Activated CD4-positive, alpha-beta T cell treated with anti-CD3 and anti-CD28 coated beads, Interleukin-2, amount 10 ng/mL, durations not matched to agents 7 days and 5 days (primary cell): Measurements from ENCODE around the gene STIMATE. TPM values are rescaled to one million over a fixed set of nuclear protein-coding genes. Genes with fewer than 3 reads are reported as not detected.
A peak's percentile ranks its signal among the peaks of the same experiment; 100 is the strongest.

Experiments
- CTCF ChIA-PET: fragments of 350-600 bp; sonication (Branson Sonifier 250); formaldehyde crosslinking; loops from one replicate; lab custom pipeline; 2021; ENCODE audit warnings: antibody characterized with exemption; lab: Charles Lee
- POLR2A ChIA-PET: fragments of 350-600 bp; sonication (Branson Sonifier 250); formaldehyde crosslinking; loops from one replicate; lab custom pipeline; 2021; ENCODE audit warnings: antibody characterized with exemption; lab: Charles Lee
- DNase-seq: peaks from one replicate; pipeline ENCODE4 v3.0.0-alpha.2; 2020
- H3K27ac Mint-ChIP-seq: one replicate; pipeline ENCODE4 v1.8.0; 2021; ENCODE audit warnings: mild to moderate bottlenecking, moderate library complexity, mixed read lengths
- H3K27me3 Mint-ChIP-seq: one replicate; pipeline ENCODE4 v1.8.0; 2021; ENCODE audit warnings: mixed read lengths
- H3K36me3 Mint-ChIP-seq: one replicate; pipeline ENCODE4 v1.8.0; 2021; ENCODE audit warnings: low read depth, mixed read lengths
- H3K4me1 Mint-ChIP-seq: one replicate; pipeline ENCODE4 v1.8.0; 2021; ENCODE audit warnings: mixed read lengths
- H3K4me3 Mint-ChIP-seq: one replicate; pipeline ENCODE4 v1.8.0; 2021; ENCODE audit warnings: mild to moderate bottlenecking, moderate library complexity, mixed read lengths
- H3K9me3 Mint-ChIP-seq: one replicate; pipeline ENCODE4 v1.8.0; 2021; ENCODE audit warnings: mixed read lengths
- total RNA-seq, 2 experiments: library from RNA; stranded (reverse); gene quantifications; one replicate each; pipeline ENCODE4 v1.2.3, GENCODE V29; 2021

The STIMATE gene
- total RNA-seq, 2 experiments from 2014 or later, result 30.1 to 35.0 TPM

GRCh38 chr3:52877085-52877484, 20.3 kb downstream of the STIMATE start:
- ChIA-PET POLR2A (no interaction called here), CTCF (no interaction called here)
- H3K27ac Mint-ChIP-seq, result no peak overlapping the region
- peaks cover 38% of the 10 kb centered on the region for H3K4me1 Mint-ChIP-seq
- no peak for DNase-seq
- no peaks in the 10 kb centered on the region for H3K9me3 Mint-ChIP-seq
- no peak overlapping the region for H3K4me3 Mint-ChIP-seq
- peaks cover 10% of the 10 kb centered on the region for H3K36me3 Mint-ChIP-seq
- H3K27me3 Mint-ChIP-seq, result no peaks in the 10 kb centered on the region

GRCh38 chr3:52874864-52875587, 22.3 kb downstream of the STIMATE start:
- H3K27ac Mint-ChIP-seq, result no peak overlapping the region
- no peak for DNase-seq

GRCh38 chr3:52874160-52874701, 23.1 kb downstream of the STIMATE start:
- H3K9me3 Mint-ChIP-seq, result no peaks in the 10 kb centered on the region
- DNase-seq, result no peak
- peaks cover 39% of the 10 kb centered on the region for H3K4me1 Mint-ChIP-seq
- CTCF ChIA-PET, result interaction anchor here (0.8 to 0.9 kb wide), 2 partner anchors 14 to 23 kb away, joined by 3 read pairs; no protein-coding TSS in a partner anchor
- POLR2A ChIA-PET, result no interaction called here
- H3K4me3 Mint-ChIP-seq, result no peak overlapping the region
- no peaks in the 10 kb centered on the region for H3K27me3 Mint-ChIP-seq
- H3K27ac Mint-ChIP-seq, result no peak overlapping the region
- H3K36me3 Mint-ChIP-seq, result peaks cover 10% of the 10 kb centered on the region

More at GRCh38 chr3:52874864-52875587, 22.3 kb downstream of the STIMATE start:
- H3K27me3 Mint-ChIP-seq, result no peaks in the 10 kb centered on the region
- POLR2A ChIA-PET, result no interaction called here
- H3K4me3 Mint-ChIP-seq, result peak overlapping the region; percentile 25
- CTCF ChIA-PET, result interaction anchor here (0.8 kb wide), 1 partner anchor 24 kb away, joined by 3 read pairs; no protein-coding TSS in a partner anchor
- peaks cover 39% of the 10 kb centered on the region for H3K4me1 Mint-ChIP-seq
- no peaks in the 10 kb centered on the region for H3K9me3 Mint-ChIP-seq
- peaks cover 10% of the 10 kb centered on the region for H3K36me3 Mint-ChIP-seq

- POLR2A ChIA-PET, result no interaction called here
- CTCF ChIA-PET, result interaction anchor here (0.9 kb wide), 1 partner anchor 14 kb away, joined by 3 read pairs; no protein-coding TSS in a partner anchor
These were observed 23.8 kb downstream of the STIMATE start for GRCh38 chr3:52873433-52874159.

GRCh38 chr3:52872245-52872644, 25.1 kb downstream of the STIMATE start:
- H3K27ac Mint-ChIP-seq, result no peak overlapping the region
- DNase-seq, result no peak
- H3K27me3 Mint-ChIP-seq, result no peaks in the 10 kb centered on the region
- H3K4me1 Mint-ChIP-seq, result peaks cover 39% of the 10 kb centered on the region
- ChIA-PET POLR2A (no interaction called here), CTCF (interaction anchor here (0.7 to 1.3 kb wide), 2 partner anchors 22 to 24 kb away, joined by 3 read pairs; no protein-coding TSS in a partner anchor)
- no peak overlapping the region for H3K4me3 Mint-ChIP-seq
- no peaks in the 10 kb centered on the region for H3K36me3 Mint-ChIP-seq
- H3K9me3 Mint-ChIP-seq, result no peaks in the 10 kb centered on the region

More at GRCh38 chr3:52873433-52874159, 23.8 kb downstream of the STIMATE start:
- no peak for DNase-seq
- Mint-ChIP-seq H3K9me3 (no peaks in the 10 kb centered on the region), H3K27ac (no peak overlapping the region), H3K4me1 (peaks cover 39% of the 10 kb centered on the region), H3K36me3 (peaks cover 3% of the 10 kb centered on the region), H3K27me3 (no peaks in the 10 kb centered on the region), H3K4me3 (no peak overlapping the region)

GRCh38 chr3:52871761-52872160, 25.6 kb downstream of the STIMATE start:
- H3K27me3 Mint-ChIP-seq, result no peaks in the 10 kb centered on the region
- POLR2A ChIA-PET, result no interaction called here
- DNase-seq, result no peak

GRCh38 chr3:52870471-52870870, 26.9 kb downstream of the STIMATE start:
- H3K27ac Mint-ChIP-seq, result no peak overlapping the region
- H3K4me3 Mint-ChIP-seq, result no peak overlapping the region
- peaks cover 29% of the 10 kb centered on the region for H3K4me1 Mint-ChIP-seq
- POLR2A ChIA-PET, result no interaction called here
- H3K9me3 Mint-ChIP-seq, result peaks cover 9% of the 10 kb centered on the region
- H3K36me3 Mint-ChIP-seq, result peaks cover 13% of the 10 kb centered on the region
- no peaks in the 10 kb centered on the region for H3K27me3 Mint-ChIP-seq
- CTCF ChIA-PET, result interaction anchor here (0.6 kb wide), 1 partner anchor 10 kb away, joined by 3 read pairs; no protein-coding TSS in a partner anchor
- DNase-seq, result no peak

More at GRCh38 chr3:52871761-52872160, 25.6 kb downstream of the STIMATE start:
- no peak overlapping the region for H3K4me3 Mint-ChIP-seq
- H3K27ac Mint-ChIP-seq, result no peak overlapping the region
- H3K4me1 Mint-ChIP-seq, result peaks cover 39% of the 10 kb centered on the region
- H3K9me3 Mint-ChIP-seq, result no peaks in the 10 kb centered on the region
- CTCF ChIA-PET, result interaction anchor here (1.3 kb wide), 1 partner anchor 22 kb away, joined by 3 read pairs; no protein-coding TSS in a partner anchor
- H3K36me3 Mint-ChIP-seq, result no peaks in the 10 kb centered on the region

- ChIA-PET POLR2A (no interaction called here), CTCF (no interaction called here)
- Mint-ChIP-seq H3K9me3 (peaks cover 18% of the 10 kb centered on the region), H3K27me3 (no peaks in the 10 kb centered on the region), H3K36me3 (peaks cover 38% of the 10 kb centered on the region), H3K4me1 (peaks cover 1% of the 10 kb centered on the region), H3K4me3 (no peak overlapping the region), H3K27ac (no peak overlapping the region)
- no peak for DNase-seq
These were observed 30.9 kb downstream of the STIMATE start for GRCh38 chr3:52866427-52866826.

GRCh38 chr3:52865994-52866393, 31.4 kb downstream of the STIMATE start:
- Mint-ChIP-seq H3K9me3 (peaks cover 18% of the 10 kb centered on the region), H3K27ac (no peak overlapping the region), H3K4me1 (no peaks in the 10 kb centered on the region), H3K4me3 (no peak overlapping the region), H3K36me3 (peaks cover 38% of the 10 kb centered on the region), H3K27me3 (no peaks in the 10 kb centered on the region)
- POLR2A ChIA-PET, result no interaction called here
- CTCF ChIA-PET, result no interaction called here
- no peak for DNase-seq

GRCh38 chr3:52860424-52860768, 37.0 kb downstream of the STIMATE start:
- Mint-ChIP-seq H3K4me3 (no peak overlapping the region), H3K27me3 (no peaks in the 10 kb centered on the region), H3K27ac (no peak overlapping the region), H3K9me3 (peaks cover 9% of the 10 kb centered on the region), H3K36me3 (peaks cover 27% of the 10 kb centered on the region), H3K4me1 (no peaks in the 10 kb centered on the region)
- POLR2A ChIA-PET, result no interaction called here
- no peak for DNase-seq
- CTCF ChIA-PET, result interaction anchor here (0.7 to 1.2 kb wide), 2 partner anchors 10 to 14 kb away, joined by 3 read pairs; no protein-coding TSS in a partner anchor

- no peak overlapping the region for H3K27ac Mint-ChIP-seq
- POLR2A ChIA-PET, result no interaction called here
These were observed 37.5 kb downstream of the STIMATE start for GRCh38 chr3:52859686-52860423.

GRCh38 chr3:52857864-52858263, 39.5 kb downstream of the STIMATE start:
- Mint-ChIP-seq H3K27ac (no peak overlapping the region), H3K27me3 (no peaks in the 10 kb centered on the region), H3K4me1 (no peaks in the 10 kb centered on the region), H3K4me3 (no peak overlapping the region), H3K9me3 (no peaks in the 10 kb centered on the region), H3K36me3 (peaks cover 4% of the 10 kb centered on the region)
- DNase-seq, result no peak
- ChIA-PET POLR2A (no interaction called here), CTCF (no interaction called here)

More at GRCh38 chr3:52859686-52860423, 37.5 kb downstream of the STIMATE start:
- Mint-ChIP-seq H3K4me1 (no peaks in the 10 kb centered on the region), H3K27me3 (no peaks in the 10 kb centered on the region), H3K4me3 (no peak overlapping the region), H3K36me3 (peaks cover 23% of the 10 kb centered on the region), H3K9me3 (peaks cover 6% of the 10 kb centered on the region)
- CTCF ChIA-PET, result interaction anchor here (0.6 to 1.2 kb wide), 3 partner anchors 14 to 186 kb away, joined by 3 read pairs; partner anchors contain the start of gene SFMBT1
- no peak for DNase-seq
